Glomerular endothelial cell (primary cell): ENCODE measurements around the gene IRF2BP2. TPM values are rescaled to one million over a fixed set of nuclear protein-coding genes. Genes with fewer than 3 reads are reported as not detected.
"Not testable (repeated sequence)": the region's sequence is repeated elsewhere in the genome, so short reads cannot be mapped to it uniquely, and the experiment has no call there.

Experiments used
- DNase-seq: peaks from one replicate; pipeline ENCODE4 v3.0.0-alpha.2; 2011; ENCODE audit warnings: low read depth, low spot score; ENCODE audit errors: extremely low read depth
- total RNA-seq: library from RNA; depleted of rRNA; stranded (reverse); fragments of >200 nt; gene quantifications from 2 replicates; pipeline ENCODE4 v1.2.3, GENCODE V29; 2015

IRF2BP2 gene
- total RNA-seq, 1 donor from 2014 or later, result 105 TPM

DNA sequence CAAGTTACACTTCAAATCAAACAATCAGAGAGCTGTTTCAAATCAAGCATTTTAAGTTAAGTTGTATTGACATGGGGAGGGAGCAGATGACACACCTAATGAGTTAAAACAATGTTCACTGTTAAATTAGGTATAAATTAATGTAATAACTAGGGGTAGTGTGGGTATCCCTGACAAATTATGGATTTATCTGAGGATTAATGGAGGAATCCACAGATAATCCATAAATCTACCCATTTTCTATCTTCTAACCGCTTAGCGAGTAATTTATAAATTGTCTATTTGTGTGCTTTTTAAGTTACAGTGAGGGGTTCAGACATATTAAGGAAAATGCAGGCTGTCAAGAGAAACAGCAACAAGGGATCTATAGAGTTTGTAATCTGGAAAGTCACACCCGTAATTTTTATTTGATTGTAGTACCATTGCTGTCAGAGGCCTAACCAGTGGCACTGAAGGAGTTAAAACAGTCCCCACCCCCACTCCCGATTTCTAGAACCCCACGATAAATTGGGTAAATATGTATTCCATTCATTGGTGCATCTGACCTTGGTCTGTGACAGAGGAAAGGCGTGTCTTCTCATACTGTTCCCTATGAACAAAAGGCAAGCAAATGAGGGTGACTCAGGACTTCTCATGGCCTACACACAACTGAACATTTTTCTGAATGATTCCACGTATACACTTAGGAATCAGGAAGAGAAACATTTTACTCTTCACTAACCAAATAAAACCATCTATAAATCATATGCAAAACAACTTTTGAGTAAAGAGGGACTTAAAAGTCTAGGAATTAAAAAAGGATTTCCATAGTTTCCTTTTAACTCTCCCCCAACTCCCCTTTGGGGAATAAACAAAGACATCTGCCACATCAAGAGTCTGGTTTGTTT, 7.4 kb downstream of the IRF2BP2 start:
- no peak for DNase-seq

DNA sequence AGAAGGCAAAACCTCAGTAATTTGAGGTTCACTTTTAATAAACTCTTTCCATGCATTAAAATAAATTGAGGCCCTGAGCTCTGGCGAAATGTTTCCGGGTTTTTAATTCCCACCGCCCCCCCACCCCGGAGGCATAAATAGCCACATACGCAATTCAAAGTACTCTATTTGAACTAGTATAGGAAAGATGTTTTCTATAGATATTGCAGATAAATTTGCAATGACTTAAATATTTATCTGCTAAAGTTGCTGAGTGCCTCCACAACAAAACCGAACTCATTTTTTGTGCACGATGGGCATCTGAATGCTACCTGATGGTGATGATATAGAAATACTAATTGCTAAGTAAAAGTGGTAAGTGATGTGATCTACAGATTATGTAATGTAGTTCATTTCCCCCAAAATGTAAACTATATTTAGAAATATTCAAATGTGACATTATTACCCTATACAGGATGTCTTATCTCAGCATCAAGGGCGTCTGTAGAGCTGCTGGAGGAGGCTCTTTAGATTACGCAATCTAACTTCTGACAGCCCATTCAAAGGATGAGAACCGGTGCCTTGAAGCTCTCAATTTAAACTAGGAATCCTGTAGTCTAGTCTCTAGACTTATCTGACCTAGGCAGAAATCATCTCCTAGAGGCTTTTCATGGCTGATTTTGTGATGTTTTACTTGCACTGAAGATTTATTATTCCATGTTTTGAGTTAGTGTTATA, 8.5 kb downstream of the IRF2BP2 start:
- DNase-seq, result no peak

DNA sequence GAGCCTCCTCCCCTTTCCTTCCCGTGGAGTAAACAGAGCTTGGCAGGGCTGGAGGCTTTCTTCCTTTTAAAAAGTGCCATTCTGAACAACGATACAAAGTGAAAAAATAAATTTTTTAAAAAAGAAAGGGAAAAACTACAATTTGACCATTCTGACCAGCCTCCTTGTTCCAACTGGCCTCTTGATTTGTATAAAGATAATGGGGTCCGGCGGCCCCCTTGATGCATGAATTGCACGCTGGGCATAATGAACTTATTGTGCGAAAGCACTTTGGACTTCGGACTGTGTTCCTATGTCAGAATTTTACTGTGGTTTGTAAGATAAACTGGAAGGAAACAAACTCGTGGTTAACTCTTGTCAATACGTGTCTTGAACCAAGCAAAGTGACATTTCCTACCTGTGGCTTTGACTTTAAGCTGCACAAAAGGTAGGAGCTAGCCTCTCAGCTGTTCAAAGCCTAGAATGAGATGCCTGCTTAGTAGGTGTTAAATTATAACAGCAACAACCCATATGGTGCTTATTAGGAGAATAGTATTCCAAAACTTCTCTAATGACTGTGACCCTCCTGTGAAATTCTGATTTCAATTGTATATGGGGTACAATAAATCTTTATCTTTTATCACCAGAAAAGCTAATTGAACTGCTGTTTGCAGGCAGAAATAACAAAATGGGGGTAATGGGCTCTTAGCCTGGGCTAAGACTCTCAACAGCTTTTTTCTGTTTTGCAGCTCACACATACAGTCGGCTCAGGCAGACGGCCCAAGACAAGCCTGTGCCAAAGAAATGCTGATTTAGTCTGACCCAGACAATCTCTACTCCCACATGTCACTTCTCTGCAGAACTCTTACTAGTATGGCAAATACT, 9.3 kb downstream of the IRF2BP2 start:
- DNase-seq, result no peak

DNA sequence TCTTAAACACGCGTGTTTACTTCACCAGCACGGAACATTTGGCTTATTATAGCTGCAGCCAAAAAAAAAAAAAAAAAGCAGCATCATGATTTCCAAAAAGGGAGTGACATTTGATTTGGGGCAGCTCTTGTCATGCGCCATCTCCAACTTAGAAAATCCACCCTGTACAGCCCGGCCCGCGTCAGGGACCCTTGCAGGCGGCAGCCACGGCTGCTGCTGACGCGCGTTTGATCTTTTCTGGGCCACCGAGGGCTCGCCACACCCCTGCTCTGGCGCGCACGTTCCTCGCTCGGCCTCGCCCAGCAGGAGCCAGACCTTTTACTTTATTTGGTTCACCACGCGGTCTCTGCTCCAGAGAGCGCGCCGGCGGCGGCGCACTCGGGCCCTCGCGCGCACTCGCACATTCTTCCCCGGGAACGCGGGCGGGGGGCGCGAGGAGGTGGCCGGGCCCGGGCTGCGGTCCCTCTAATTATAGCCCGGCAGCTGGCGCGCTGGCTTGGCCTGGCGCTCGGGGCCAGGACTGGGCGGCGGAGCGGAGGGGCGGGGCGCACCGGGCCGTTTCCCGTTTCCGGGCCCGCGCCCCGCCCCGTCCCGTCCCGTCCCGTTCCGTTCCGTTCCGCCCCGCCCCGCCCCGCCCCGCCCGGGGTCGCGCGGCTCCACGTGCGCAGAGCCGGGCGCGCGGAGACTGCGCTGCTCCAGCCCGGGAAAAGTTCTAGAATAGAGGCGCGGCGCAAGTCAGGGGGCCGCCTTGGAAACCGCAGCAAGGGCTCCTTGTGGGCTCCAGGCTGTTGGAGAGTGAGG, 10.2 kb downstream of the IRF2BP2 start:
- DNase-seq, result no peak

DNA sequence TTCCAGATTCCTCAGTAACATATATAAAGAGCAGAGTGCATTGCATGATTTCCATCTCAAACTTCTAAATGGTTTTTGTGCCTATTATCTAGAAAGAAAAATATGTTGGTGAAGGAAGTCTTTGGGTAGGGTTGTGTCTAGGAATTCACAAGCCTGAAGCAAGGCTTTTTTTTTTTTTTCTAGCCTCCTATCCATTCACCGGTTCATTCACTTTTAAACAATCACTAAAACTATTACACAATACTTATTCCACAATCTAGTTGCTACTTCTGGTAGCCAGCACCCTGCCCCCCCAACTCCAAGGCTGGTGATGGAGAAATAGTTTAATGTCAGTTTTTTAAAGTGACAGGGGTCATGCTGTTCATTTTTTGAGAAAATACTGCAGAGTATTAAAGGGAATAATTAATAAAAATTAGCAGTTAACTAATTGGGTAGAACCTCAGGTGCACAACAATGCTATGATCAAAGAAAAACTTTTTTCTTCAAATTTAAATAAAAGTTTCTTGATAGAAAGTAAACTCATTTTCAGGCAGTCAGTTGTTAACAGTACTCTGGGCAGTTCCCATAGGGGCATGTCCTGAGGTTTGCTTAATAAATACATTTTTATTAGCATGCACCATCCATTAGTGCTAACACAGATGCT, 10.9 kb downstream of the IRF2BP2 start:
- DNase-seq, result no peak

DNA sequence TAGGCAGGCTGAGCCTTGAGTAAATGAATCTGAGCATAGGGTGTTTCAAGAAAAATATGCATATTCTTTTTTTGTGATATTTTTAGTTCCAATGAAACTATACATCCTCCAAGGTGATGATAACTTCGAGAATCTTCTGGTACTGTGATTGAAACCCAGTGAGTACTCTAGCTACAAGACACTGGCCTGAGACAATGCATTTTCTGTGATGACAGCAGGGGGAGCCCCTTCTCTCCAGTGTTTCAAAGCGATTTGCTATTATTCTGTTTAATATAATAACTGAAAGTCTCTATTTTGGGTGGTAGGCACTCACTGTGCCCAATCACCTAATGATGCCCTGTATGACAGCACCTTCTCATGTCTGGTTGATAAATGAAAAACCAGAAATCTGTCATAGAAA, 12.1 kb downstream of the IRF2BP2 start:
- no peak for DNase-seq

DNA sequence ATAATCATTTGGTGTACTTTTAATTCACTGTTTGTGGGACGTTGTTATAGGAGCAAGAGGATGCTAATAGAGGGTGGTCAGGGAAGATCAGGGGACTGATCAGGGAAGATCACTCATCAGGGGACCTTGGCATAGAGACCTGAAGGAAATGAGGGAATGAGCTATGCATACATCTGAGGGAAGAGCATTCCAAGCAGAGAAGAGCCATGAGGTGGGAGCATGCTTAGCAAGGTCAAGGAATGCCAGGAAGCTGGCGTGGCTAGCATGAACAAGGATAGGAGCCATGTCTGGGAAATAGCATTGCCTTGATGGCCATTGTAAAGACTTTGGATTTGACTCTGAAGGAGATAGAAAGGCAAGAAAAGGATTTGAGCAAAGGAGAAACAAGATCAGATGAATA, 14.1 kb downstream of the IRF2BP2 start:
- no peak for DNase-seq

DNA sequence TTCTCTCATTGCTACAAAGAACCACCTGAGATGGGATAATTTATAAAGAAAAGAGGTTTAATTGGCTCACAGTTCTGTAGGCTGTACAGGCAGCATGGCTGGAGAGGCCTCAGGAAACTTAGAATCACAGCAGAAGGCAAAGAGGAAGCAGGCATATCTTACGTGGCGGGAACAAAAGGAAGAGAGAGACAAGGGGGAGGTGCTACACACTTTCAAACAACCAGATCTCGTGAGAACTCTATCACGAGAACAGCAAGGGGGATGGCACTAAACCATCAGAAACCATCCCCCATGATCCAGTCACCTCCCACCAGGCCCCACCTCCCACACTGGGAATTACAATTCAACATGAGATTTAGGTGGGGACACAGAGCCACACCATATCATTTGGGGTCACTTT, 15.4 kb downstream of the IRF2BP2 start:
- DNase-seq, result not testable (repeated sequence)

DNA sequence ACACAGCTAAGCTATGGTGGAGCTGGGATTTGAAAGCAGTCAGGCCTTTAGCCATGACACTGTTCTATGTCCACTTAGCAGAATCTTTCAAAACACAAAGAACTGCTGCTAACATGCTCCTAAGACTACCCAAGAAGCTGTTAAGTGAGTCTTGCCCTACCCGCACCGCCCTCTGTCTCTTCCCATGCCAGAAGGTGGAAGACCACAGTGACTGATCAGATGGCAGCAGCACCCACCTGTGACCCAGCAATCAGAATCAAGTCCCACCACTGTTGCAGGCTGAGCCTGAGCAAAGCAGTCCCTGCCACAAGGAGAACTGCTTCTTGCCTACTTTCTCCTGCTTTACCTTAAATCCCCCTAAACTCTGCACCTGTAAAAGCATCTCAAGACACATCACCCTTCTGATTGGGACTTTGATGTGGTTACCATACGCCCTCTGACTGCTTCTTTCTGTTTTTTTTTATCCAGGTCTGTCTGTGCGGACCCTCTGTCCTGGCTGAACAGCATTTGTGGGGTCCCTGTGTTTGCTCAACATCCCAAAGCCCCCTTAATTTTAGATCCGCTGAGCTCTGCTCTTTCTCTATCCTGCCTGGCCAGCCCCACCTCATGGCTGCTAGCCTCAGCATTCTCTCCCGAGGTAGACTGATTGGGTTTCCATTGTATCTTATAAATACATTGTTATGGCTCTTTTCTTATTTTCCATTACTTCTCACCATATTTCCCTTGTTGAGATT, 16.0 kb downstream of the IRF2BP2 start:
- DNase-seq, result no peak

DNA sequence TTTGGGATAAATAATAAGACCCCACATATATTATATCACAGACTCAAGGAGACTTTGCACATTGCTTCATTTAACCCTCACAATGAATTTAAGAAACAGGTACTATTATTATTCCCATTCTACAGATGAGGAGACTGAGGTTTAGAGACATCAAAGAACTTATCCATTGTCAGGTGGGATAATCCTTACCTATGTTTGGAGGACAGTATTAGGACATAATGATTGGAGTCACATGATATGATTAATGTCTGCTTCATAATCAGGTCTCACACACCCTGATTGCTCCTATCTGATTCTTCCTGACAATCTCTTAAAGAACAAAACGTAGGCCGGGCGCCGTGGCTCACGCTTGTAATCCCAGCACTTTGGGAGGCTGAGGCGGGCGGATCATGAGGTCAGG, 16.9 kb downstream of the IRF2BP2 start:
- no peak for DNase-seq

DNA sequence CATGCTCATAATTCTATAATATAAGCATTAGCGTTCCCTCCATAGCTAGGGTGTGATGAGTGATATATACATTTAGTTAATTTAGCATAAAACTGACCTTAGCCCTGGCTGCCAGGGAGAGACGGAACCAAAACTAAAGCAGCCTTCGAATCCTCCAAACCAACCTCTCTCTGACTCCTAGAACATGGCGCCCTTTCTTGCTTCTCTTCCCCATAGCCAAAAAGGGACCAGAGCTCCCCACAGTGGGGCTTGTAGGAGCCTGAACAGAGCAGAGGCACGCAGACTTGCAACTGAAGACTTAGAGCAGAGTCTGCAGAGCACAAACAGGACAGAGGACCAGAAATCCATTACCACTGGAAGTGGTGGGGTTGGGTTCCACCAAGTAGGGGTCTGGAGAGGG, 17.7 kb downstream of the IRF2BP2 start:
- no peak for DNase-seq

DNA sequence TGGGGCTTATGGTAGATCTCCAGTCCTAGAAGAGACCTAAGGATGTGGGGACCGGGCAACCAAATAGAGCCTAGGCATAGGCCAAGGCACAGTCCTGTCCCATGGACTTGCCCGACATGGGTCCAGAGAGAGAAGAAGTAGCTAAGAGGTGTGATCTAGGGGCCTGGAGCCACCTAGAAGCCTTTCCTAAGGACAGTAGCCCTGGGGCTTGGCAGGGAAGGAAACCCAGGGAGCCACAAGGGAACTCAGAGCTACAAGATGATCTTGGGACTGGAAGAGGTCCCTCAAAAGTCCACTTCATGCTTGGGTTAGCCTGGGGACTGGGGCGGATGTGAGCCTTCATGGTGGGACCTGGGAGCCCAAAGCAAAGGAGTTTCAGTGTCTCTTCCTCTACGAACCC, 18.8 kb downstream of the IRF2BP2 start:
- DNase-seq, result no peak

DNA sequence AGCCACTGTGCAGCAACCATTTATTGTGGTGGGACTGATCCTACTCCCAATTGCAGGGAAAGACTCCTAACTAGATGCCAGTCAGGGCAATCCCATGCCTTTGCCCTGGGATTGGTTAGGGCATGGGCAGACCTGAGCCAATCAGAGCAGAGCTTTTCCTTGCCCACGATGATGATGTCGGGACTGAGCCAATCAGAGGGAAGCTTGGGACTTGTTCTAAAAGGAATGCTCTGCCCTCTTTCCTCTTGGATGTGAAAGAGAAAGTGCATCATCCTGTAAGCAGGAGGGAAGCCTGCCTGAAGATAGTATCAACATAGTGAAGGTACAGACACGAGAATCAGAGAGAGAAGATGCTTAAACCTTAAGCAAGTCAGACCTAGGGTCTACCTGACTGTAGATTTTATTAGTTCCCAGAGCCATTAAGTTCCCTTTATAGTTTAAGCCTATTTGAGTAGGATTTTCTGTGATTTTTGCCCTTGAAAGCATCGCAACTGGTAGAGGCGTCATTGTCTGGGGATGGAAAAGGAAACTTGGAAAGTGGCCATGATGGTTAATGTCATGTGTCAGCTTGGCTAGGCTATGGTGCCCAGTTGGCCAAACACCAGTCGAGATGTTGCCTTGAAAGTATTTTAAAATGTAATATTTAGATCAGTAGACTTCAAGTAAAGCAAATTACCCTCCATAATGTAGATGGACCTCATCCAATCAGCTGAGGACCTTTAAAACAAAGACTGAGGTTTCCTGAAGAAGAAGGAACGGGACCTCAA, 19.9 kb downstream of the IRF2BP2 start:
- no peak for DNase-seq

DNA sequence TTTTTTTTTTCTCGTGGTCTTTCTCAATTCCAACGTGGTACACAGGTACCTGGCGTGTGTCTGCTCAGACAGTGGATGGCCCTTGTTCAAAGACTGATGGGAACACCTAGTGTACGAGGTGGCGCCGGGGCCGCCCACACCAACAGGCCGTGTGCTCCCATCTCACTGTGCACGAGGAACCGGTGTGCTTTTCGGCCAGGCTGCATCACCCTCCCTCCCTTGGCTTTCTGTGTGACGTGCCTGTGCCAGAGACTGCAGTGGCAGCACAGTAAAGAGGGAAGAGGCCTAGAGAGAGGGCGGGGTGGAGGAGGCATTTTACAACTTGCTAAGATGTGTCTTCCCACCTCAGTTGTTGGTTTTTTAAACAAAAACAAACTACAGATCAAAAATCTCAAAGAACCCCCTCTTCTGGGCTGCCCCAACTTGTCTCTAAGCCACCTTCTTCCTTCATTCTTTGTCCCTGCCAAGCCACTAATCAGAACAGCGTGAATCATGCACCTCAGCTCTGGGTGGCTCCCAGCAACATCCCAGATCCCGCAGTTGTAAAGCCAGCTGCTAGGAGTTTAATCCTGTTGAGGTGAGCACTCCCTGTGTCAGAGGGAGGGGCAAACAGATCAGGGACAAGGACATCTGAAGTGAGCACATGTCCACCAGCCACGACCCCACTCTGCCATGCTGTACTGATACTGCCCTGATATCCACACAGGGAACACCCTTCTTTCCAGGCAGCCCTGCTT, 20.7 kb downstream of the IRF2BP2 start:
- no peak for DNase-seq

DNA sequence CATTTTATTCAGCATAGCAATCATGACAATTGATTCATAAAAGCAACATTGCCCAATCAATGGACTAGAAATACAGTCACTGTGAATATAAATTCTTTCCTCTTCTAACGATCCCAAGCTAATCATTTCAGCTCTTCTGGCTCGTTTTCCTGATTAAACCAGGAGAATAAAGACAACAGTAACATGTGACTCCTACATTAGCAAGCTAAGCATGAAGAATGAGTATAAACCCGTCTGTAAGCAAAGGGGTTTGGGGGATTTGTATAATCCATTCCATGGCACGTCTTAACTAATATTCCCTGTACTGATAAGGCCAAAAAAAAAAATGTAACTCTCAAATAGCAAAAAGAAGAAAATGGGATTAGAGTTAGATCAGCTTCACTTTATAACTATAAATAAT, 21.6 kb downstream of the IRF2BP2 start:
- no peak for DNase-seq

DNA sequence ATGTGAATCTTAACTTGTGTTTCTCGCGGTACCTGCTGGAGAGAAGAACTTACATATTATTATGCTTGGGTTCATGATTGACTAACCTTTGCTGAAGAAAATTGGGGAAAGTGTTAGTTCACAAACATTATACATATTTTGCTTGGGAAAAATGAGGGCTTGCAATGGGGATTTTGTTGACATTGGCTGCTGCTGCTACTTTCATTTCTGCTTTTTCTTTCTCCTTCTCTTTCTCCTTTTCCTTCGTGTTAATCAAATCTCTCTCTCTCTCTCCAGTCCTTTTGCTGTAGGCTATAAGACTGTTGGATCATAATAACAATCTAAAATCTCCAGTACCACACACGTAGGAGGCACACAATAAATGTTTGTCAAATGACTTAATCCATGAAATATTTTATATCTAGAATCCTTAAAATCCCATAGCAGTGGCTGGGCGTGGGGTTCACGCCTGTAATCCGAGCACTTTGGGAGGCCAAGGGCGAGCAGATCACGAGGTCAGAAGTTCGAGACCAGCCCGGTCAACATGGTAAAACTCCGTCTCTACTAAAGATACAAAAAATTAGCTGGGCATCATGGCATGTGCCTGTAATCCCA, 23.0 kb downstream of the IRF2BP2 start:
- no peak for DNase-seq

DNA sequence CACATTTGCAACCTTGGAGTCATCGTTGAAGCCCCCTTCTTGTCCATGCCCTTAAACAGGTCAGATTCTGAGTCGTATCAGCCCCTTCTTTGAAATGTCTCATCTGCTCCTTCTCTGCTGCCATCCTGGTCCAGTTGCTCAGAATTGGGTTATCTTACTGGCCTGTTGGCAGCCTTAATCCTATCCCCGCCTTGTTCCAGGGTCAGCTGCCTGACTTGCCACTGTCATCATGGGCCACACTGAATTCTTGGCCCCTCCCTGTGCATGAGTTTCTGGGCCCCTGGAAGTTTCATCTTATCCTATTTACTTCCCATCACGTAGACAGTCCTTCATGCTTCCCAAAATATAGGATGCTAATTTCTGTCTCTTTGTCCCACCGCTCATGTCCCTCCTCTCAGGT, 23.7 kb downstream of the IRF2BP2 start:
- no peak for DNase-seq
